T-helper 2 cell treated with Interferon-gamma antibody and Interleukin-4, amounts not matched to agents 5 μg/mL and 100 μg/mL, for 36 hours (primary cell): ENCODE data around the gene F5.
"Not testable (repeated sequence)": the region's sequence is repeated elsewhere in the genome, so short reads cannot be mapped to it uniquely, and the experiment has no call there.

Experiments
- DNase-seq: peaks from one replicate; pipeline ENCODE4 v3.0.0; 2021; ENCODE audit warnings: low spot score
- H3K27ac Mint-ChIP-seq: one replicate; pipeline ENCODE4 v1.8.0; 2021; ENCODE audit warnings: mild to moderate bottlenecking, mixed read lengths
- H3K27me3 Mint-ChIP-seq: one replicate; pipeline ENCODE4 v1.8.0; 2021; ENCODE audit warnings: low read depth, mixed read lengths
- H3K36me3 Mint-ChIP-seq: one replicate; pipeline ENCODE4 v1.8.0; 2021; ENCODE audit warnings: low read depth, mixed read lengths
- H3K4me1 Mint-ChIP-seq: one replicate; pipeline ENCODE4 v1.8.0; 2021; ENCODE audit warnings: low read depth, mixed read lengths
- H3K4me3 Mint-ChIP-seq: one replicate; pipeline ENCODE4 v1.8.0; 2022; ENCODE audit warnings: mild to moderate bottlenecking, moderate library complexity, mixed read lengths
- H3K9me3 Mint-ChIP-seq: one replicate; pipeline ENCODE4 v1.8.0; 2021; ENCODE audit warnings: mixed read lengths

F5 gene

DNA sequence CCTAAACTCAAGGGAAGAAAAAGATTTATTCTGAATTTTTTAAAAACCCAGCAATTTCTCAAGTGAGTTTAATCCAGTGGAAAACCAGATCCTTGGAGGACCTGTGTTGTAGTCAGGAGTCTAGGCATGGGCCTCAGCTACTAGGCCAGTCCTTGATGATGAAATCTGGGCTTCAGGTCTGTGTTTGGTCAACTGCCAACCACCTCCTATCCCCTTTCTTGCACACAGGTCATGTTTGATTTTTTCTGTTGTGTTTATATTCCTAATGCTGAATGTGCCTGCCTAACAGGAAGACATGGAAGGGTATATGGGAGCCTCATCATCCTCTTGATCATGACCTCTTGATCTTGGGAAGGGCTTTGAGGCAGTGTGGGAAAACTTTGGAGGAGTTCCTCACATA, 62.4 kb downstream of the F5 start:
- Mint-ChIP-seq H3K4me3 (no peak overlapping the region), H3K4me1 (peaks cover 8% of the 10 kb centered on the region), H3K27ac (no peak overlapping the region), H3K9me3 (no peaks in the 10 kb centered on the region), H3K27me3 (no peaks in the 10 kb centered on the region), H3K36me3 (peaks cover 4% of the 10 kb centered on the region)
- no peak for DNase-seq

GRCh38 chr1:169521226-169521625, 65.1 kb downstream of the F5 start:
- Mint-ChIP-seq H3K4me3 (no peak overlapping the region), H3K27ac (no peak overlapping the region), H3K9me3 (no peaks in the 10 kb centered on the region), H3K27me3 (no peaks in the 10 kb centered on the region), H3K36me3 (peaks cover 6% of the 10 kb centered on the region), H3K4me1 (no peaks in the 10 kb centered on the region)
- DNase-seq: no peak

DNA sequence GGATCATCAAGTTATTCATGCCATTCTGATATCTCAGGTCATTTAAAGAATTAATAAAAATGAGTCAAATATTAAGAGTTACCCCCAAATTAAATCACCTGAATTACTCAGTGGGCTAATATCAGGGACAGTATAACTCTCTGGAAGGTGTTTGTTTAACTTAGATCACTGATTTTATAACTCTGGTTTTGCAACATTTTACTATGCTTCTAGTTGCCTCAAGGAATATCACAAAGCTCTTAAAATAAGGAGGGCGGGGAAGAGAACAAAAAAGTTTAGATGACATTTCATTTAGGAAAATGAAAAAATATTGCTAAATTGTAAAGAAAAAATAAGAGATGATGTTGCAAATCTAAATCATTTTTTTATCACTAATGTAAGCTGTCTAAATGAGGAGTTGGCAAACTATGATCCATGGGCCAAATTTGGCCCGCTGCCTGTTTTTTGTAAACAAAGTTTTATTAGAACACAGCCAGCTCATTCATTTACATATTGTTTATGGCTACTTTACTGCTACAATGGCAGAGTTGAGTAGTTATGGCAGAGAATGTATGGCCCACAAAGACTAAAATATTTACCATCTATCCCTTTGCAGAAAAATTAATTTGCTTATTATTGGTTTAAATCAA, 68.6 kb downstream of the F5 start:
- no peak overlapping the region for H3K4me3 Mint-ChIP-seq
- H3K27me3 Mint-ChIP-seq: no peaks in the 10 kb centered on the region
- no peaks in the 10 kb centered on the region for H3K9me3 Mint-ChIP-seq
- no peaks in the 10 kb centered on the region for H3K4me1 Mint-ChIP-seq
- no peak for DNase-seq
- peaks cover 6% of the 10 kb centered on the region for H3K36me3 Mint-ChIP-seq
- no peak overlapping the region for H3K27ac Mint-ChIP-seq

DNA sequence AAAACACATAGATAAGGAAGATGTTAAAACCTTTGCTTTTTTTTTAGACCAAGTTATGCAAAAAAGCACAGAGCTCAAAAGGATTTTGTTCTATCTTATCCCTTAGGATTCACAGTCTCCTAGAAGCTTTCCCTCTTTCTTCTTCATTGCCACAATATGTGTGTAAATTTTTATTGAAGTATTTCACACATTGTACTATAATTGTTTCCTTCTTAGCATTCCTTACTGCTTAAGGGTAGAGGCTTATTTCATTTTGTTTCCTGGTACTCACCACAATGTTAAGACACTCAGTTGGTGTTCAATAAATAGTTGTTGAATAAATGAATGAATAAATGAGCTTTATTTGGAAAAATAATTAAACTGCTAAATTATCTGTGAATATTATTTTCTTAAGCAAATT, 70.6 kb downstream of the F5 start:
- Mint-ChIP-seq H3K36me3 (peaks cover 6% of the 10 kb centered on the region), H3K4me1 (no peaks in the 10 kb centered on the region), H3K9me3 (no peaks in the 10 kb centered on the region), H3K27me3 (no peaks in the 10 kb centered on the region), H3K4me3 (no peak overlapping the region), H3K27ac (no peak overlapping the region)
- no peak for DNase-seq

GRCh38 chr1:169514566-169515270, 71.6 kb downstream of the F5 start:
- H3K36me3 Mint-ChIP-seq: peaks cover 5% of the 10 kb centered on the region
- H3K4me1 Mint-ChIP-seq: peaks cover 2% of the 10 kb centered on the region
- DNase-seq: no peak
- no peak overlapping the region for H3K4me3 Mint-ChIP-seq
- H3K27ac Mint-ChIP-seq: no peak overlapping the region
- no peaks in the 10 kb centered on the region for H3K27me3 Mint-ChIP-seq
- H3K9me3 Mint-ChIP-seq: no peaks in the 10 kb centered on the region

- Mint-ChIP-seq H3K9me3 (no peaks in the 10 kb centered on the region), H3K36me3 (peaks cover 4% of the 10 kb centered on the region), H3K27me3 (no peaks in the 10 kb centered on the region), H3K27ac (no peak overlapping the region), H3K4me3 (no peak overlapping the region), H3K4me1 (peaks cover 6% of the 10 kb centered on the region)
- no peak for DNase-seq
Observed at GRCh38 chr1:169513208-169513607, 73.1 kb downstream of the F5 start.

GRCh38 chr1:169511316-169512005, 74.8 kb downstream of the F5 start:
- DNase-seq: no peak
- Mint-ChIP-seq H3K27me3 (no peaks in the 10 kb centered on the region), H3K36me3 (peaks cover 3% of the 10 kb centered on the region), H3K9me3 (no peaks in the 10 kb centered on the region), H3K4me1 (peaks cover 8% of the 10 kb centered on the region), H3K4me3 (no peak overlapping the region), H3K27ac (no peak overlapping the region)

DNA sequence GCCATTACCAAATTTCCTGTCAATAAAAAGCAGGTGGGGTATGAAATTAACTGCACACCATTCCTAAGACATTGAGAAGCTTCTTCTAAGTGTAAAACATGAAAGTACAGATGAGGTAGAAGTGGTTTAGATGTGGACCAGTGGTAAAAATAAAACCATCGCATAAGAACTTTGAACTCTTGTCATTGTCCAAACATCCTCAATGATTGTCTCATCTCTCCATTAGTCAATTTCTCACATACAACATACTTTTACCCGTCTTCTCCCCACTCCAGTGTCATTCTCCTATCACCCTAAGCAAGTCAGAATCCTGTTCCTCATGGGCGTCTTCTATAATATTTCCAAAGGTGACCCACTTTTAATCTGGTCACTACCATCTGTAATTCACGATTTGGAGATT, 76.2 kb downstream of the F5 start:
- no peaks in the 10 kb centered on the region for H3K9me3 Mint-ChIP-seq

DNA sequence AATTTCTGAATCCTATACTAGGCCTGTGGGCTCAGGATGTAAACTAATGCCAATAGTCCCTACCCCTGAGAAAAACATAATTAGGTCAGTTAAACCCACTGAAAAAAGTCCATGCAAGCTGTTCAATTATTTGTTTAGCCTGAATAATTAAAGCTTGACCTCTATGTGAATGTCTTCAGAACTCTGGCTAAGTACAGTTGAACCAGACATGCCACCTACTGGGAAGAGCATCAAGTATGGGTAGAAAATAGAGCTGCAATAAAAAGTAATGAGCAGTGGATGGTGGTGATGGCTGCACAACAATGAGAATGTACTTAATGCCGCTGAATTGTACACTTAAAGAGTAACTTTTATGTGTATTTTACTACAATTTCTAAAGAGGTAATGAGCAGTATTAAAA, 76.9 kb downstream of the F5 start:
- no peaks in the 10 kb centered on the region for H3K36me3 Mint-ChIP-seq
- no peak overlapping the region for H3K4me3 Mint-ChIP-seq
- H3K27ac Mint-ChIP-seq: no peak overlapping the region
- DNase-seq: no peak
- no peaks in the 10 kb centered on the region for H3K27me3 Mint-ChIP-seq
- peaks cover 8% of the 10 kb centered on the region for H3K4me1 Mint-ChIP-seq
- H3K9me3 Mint-ChIP-seq: no peaks in the 10 kb centered on the region

More for the DNA sequence above, 76.2 kb downstream of the F5 start:
- no peaks in the 10 kb centered on the region for H3K27me3 Mint-ChIP-seq
- no peak overlapping the region for H3K27ac Mint-ChIP-seq
- DNase-seq: no peak
- no peak overlapping the region for H3K4me3 Mint-ChIP-seq
- peaks cover 3% of the 10 kb centered on the region for H3K36me3 Mint-ChIP-seq
- peaks cover 8% of the 10 kb centered on the region for H3K4me1 Mint-ChIP-seq

- H3K4me3 Mint-ChIP-seq: peak overlapping the region; percentile 22
- DNase-seq: no peak
Observed at GRCh38 chr1:169508432-169509338, 77.6 kb downstream of the F5 start.

DNA sequence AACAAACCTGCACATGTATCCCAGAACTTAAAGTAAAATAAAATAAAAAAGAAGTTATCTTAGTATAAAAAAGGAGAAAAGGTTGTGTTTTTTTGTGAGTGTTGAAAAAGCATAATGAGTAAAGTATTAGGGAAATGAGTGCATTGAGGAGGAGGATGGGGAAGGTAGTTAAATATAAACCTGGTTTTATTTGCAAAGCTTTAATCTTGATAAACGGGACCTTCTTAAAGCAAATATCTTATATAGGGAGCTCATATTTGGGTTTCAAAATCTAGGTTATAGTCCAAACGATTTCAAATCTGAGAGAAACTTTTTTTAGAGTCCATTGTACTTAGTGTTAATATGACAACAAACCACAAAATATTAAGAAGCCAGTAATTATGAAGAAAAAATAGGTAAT, 78.9 kb downstream of the F5 start:
- peaks cover 8% of the 10 kb centered on the region for H3K4me1 Mint-ChIP-seq
- H3K4me3 Mint-ChIP-seq: no peak overlapping the region
- DNase-seq: no peak
- H3K27me3 Mint-ChIP-seq: no peaks in the 10 kb centered on the region
- no peaks in the 10 kb centered on the region for H3K36me3 Mint-ChIP-seq
- no peak overlapping the region for H3K27ac Mint-ChIP-seq
- no peaks in the 10 kb centered on the region for H3K9me3 Mint-ChIP-seq

More at GRCh38 chr1:169508432-169509338, 77.6 kb downstream of the F5 start:
- Mint-ChIP-seq H3K27ac (peak overlapping the region; percentile 32), H3K4me1 (peaks cover 8% of the 10 kb centered on the region), H3K27me3 (no peaks in the 10 kb centered on the region), H3K36me3 (no peaks in the 10 kb centered on the region), H3K9me3 (no peaks in the 10 kb centered on the region)

GRCh38 chr1:169503601-169504000, 82.7 kb downstream of the F5 start:
- H3K4me3 Mint-ChIP-seq, H3K27ac Mint-ChIP-seq, H3K27me3 Mint-ChIP-seq: not testable (repeated sequence)

DNA sequence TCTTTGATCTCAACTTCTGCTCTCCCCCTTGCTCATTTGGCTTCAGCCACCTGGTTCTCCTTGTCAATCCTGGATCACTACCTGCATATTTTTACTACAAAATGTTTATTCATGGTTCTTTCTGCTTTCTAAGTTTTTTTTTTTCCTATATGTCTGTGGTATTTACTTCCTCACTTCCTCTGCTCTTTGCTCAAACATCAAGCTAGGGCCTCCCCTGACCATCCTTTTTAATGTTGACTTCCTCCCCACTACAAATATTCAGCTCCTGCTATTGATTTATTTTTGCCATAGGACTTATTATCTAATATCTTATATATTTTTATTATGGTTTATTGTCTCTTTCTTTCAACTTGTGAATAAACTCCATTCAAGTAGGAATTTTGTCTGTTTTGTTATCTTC, 86.5 kb downstream of the F5 start:
- DNase-seq: no peak
- H3K27me3 Mint-ChIP-seq: no peaks in the 10 kb centered on the region
- peaks cover 11% of the 10 kb centered on the region for H3K4me1 Mint-ChIP-seq

More at GRCh38 chr1:169503601-169504000, 82.7 kb downstream of the F5 start:
- not testable (repeated sequence) for H3K36me3 Mint-ChIP-seq, H3K4me1 Mint-ChIP-seq, DNase-seq, H3K9me3 Mint-ChIP-seq

More for the DNA sequence above, 86.5 kb downstream of the F5 start:
- Mint-ChIP-seq H3K36me3 (peaks cover 4% of the 10 kb centered on the region), H3K27ac (no peak overlapping the region), H3K9me3 (peaks cover 11% of the 10 kb centered on the region), H3K4me3 (no peak overlapping the region)
